Skeletal muscle satellite cell (primary cell): Measurements from ENCODE around the gene TAS2R40. TPM values are rescaled to one million over a fixed set of nuclear protein-coding genes. Genes with fewer than 3 reads are reported as not detected.

Source experiments
- small RNA-seq: library from RNA; depleted of rRNA; stranded (forward); fragments of <200 nt; gene quantifications from one replicate; pipeline ENCODE3, GENCODE V24; 2012

TAS2R40 gene

Small RNA genes lying within 50 kb of the gene (small RNA-seq; reads per million reads assigned to genes)
- gene AC073342.3, result not detected
